GM20431 (cell line): ENCODE results near the gene BTBD9.

ENCODE experiments used
- in situ Hi-C: fragments of 300-500 bp; cut with MseI, MboI; formaldehyde crosslinking; loops from one replicate; pipeline ENCODE4 v1.15.0; 2020; ENCODE audit warnings: low sequenced_read_pairs; ENCODE audit not compliant: unreplicated experiment

BTBD9 gene

GRCh38 chr6:38326837-38327236 lies 312.9 kb downstream of the BTBD9 start:
- in situ Hi-C loops, result no loop called here

GRCh38 chr6:38323216-38323615 lies 316.5 kb downstream of the BTBD9 start:
- in situ Hi-C loops, result no loop called here

- in situ Hi-C loops, result no loop called here
Observed at GRCh38 chr6:38322138-38322537, 317.6 kb downstream of the BTBD9 start.

GRCh38 chr6:38320843-38321242 lies 318.9 kb downstream of the BTBD9 start:
- in situ Hi-C loops, result no loop called here

GRCh38 chr6:38320358-38320757 lies 319.4 kb downstream of the BTBD9 start:
- in situ Hi-C loops, result no loop called here

- in situ Hi-C loops, result no loop called here
Observed at GRCh38 chr6:38319256-38320212, 320.2 kb downstream of the BTBD9 start.

GRCh38 chr6:38316099-38316868 lies 323.4 kb downstream of the BTBD9 start:
- in situ Hi-C loops, result no loop called here

GRCh38 chr6:38311201-38311600 lies 328.5 kb downstream of the BTBD9 start:
- in situ Hi-C loops, result no loop called here

GRCh38 chr6:38310061-38310460 lies 329.7 kb downstream of the BTBD9 start:
- in situ Hi-C loops, result no loop called here

GRCh38 chr6:38307740-38308139 lies 332.0 kb downstream of the BTBD9 start:
- in situ Hi-C loops, result no loop called here

GRCh38 chr6:38306931-38307330 lies 332.8 kb downstream of the BTBD9 start:
- in situ Hi-C loops, result no loop called here

- in situ Hi-C loops, result no loop called here
Observed at GRCh38 chr6:38305995-38306681, 333.6 kb downstream of the BTBD9 start.

GRCh38 chr6:38302838-38303237 lies 336.9 kb downstream of the BTBD9 start:
- in situ Hi-C loops, result no loop called here

- in situ Hi-C loops, result no loop called here
Observed at GRCh38 chr6:38302081-38302480, 337.6 kb downstream of the BTBD9 start.

GRCh38 chr6:38290133-38290799 lies 349.5 kb downstream of the BTBD9 start:
- in situ Hi-C loops, result no loop called here

- in situ Hi-C loops, result no loop called here
Observed at GRCh38 chr6:38287487-38287886, 352.2 kb downstream of the BTBD9 start.

GRCh38 chr6:38284802-38285394 lies 354.8 kb downstream of the BTBD9 start:
- in situ Hi-C loops, result no loop called here

GRCh38 chr6:38283734-38284362 lies 355.9 kb downstream of the BTBD9 start:
- in situ Hi-C loops, result no loop called here

- in situ Hi-C loops, result no loop called here
Observed at GRCh38 chr6:38282911-38283310, 356.8 kb downstream of the BTBD9 start.
